ENCODE measurements around the gene ATP2C2.

GRCh38 chr16:84350685-84351400 lies 17.5 kb upstream of the ATP2C2 start:
- TF ChIP-seq CTCF (conservative IDR thresholded peaks at IDR 0.05 in 1 of 2, IDR thresholded peaks at IDR 0.05 in 1 of 2; ENCODE audit: low read depth in 1 of 2, low read length in 2 of 2) (no peak), EZH2 (IDR thresholded peaks at IDR 0.05; ENCODE audit: low read length, missing control alignments) (no peak)

All from fibroblast of lung (primary cell).